Esophagus squamous epithelium (tissue), 4 donors: Measurements from ENCODE around the gene MRFAP1L1.

Experiments
- CTCF ChIP-seq, 6 experiments: fragments of 450-650 bp in 4 of 6; fragments of 200-600 bp in 2 of 6; sonication (generic) in 2 of 6; IDR thresholded peaks; one replicate each; pipeline ENCODE4 v1.5.1; 2016 to 2019; ENCODE audit warnings: antibody characterized with exemption in 6 of 6, mild to moderate bottlenecking in 4 of 6, moderate library complexity in 4 of 6
- POLR2A ChIP-seq, 4 donors: fragments of 450-650 bp; IDR thresholded peaks; one replicate each; pipeline ENCODE4 v1.6.1; 2017; ENCODE audit warnings: antibody characterized with exemption in 4 of 4, mild to moderate bottlenecking in 4 of 4, moderate library complexity in 3 of 4

- TF ChIP-seq POLR2A (IDR thresholded peaks at IDR 0.05) (no peak), CTCF (IDR thresholded peaks at IDR 0.05) (no peak)
Measured at GRCh38 chr4:6710282-6710681, 617 bp upstream of the MRFAP1L1 start.
